GM21515 (cell line): ENCODE results near the gene ELAPOR2.
A peak's percentile ranks its signal among the peaks of the same experiment; 100 is the strongest.
"Not testable (repeated sequence)": the region's sequence is repeated elsewhere in the genome, so short reads cannot be mapped to it uniquely, and the experiment has no call there.

Experiments used
- ATAC-seq: cut with Tn5 transposase; IDR thresholded peaks from one replicate; pipeline ENCODE4 v1.9.1; 2021; ENCODE audit not compliant: unreplicated experiment

ELAPOR2 gene

GRCh38 chr7:87059525-87060287 lies at the start of gene ELAPOR2:
Gene ELAPOR2, minus strand, starts transcription at chr7:87059654. Its CDS starts 141 bp downstream, at chr7:87059513.
- ATAC-seq: peak; percentile 96

GRCh38 chr7:87107949-87108776 lies 48.7 kb upstream of the ELAPOR2 start:
- no peak for ATAC-seq

- ATAC-seq: no peak
Measured at GRCh38 chr7:87106974-87107612, 47.6 kb upstream of the ELAPOR2 start.

GRCh38 chr7:87105401-87105800 lies 45.9 kb upstream of the ELAPOR2 start:
- no peak for ATAC-seq

- ATAC-seq: no peak
Measured at GRCh38 chr7:87100326-87100725, 40.9 kb upstream of the ELAPOR2 start.

- ATAC-seq: not testable (repeated sequence)
Measured at GRCh38 chr7:87097375-87097774, 37.9 kb upstream of the ELAPOR2 start.

GRCh38 chr7:87094322-87094721 lies 34.9 kb upstream of the ELAPOR2 start:
- ATAC-seq: no peak

GRCh38 chr7:87092568-87093091 lies 33.2 kb upstream of the ELAPOR2 start:
- ATAC-seq: no peak

- no peak for ATAC-seq
Measured at GRCh38 chr7:87091487-87092066, 32.1 kb upstream of the ELAPOR2 start.

- no peak for ATAC-seq
Measured at GRCh38 chr7:87083865-87084519, 24.5 kb upstream of the ELAPOR2 start.

GRCh38 chr7:87082675-87083074 lies 23.2 kb upstream of the ELAPOR2 start:
- ATAC-seq: no peak

- ATAC-seq: peak; percentile 77
Measured at GRCh38 chr7:87075671-87076404, 16.4 kb upstream of the ELAPOR2 start.

GRCh38 chr7:87067788-87068187 lies 8.3 kb upstream of the ELAPOR2 start:
- no peak for ATAC-seq

GRCh38 chr7:87060288-87060537 lies 759 bp upstream of the ELAPOR2 start:
- no peak for ATAC-seq

GRCh38 chr7:87058744-87059524 lies 520 bp downstream of the ELAPOR2 start:
- peak; percentile 49 for ATAC-seq

- ATAC-seq: no peak
Measured at GRCh38 chr7:87057210-87057609, 2.2 kb downstream of the ELAPOR2 start.

- ATAC-seq: no peak
Measured at GRCh38 chr7:87056346-87056745, 3.1 kb downstream of the ELAPOR2 start.

- ATAC-seq: no peak
Measured at GRCh38 chr7:87048839-87049238, 10.6 kb downstream of the ELAPOR2 start.

GRCh38 chr7:87046456-87046855 lies 13.0 kb downstream of the ELAPOR2 start:
- no peak for ATAC-seq
